Heart right ventricle (tissue), 16 donors: ENCODE results near the gene TPPP2. TPM values are rescaled to one million over a fixed set of nuclear protein-coding genes. Genes with fewer than 3 reads are reported as not detected.

Experiments
- ATAC-seq, 8 donors: fragments of 200-7000 bp; cut with Tn5 transposase; one replicate each; pipeline ENCODE4 v1.9.1; 2020; ENCODE audit warnings: mild to moderate bottlenecking in 8 of 8, moderate library complexity in 8 of 8, moderate number of reproducible peaks in 1 of 8
- DNase-seq, 2 donors: peaks; one replicate each; pipeline ENCODE4 v3.0.0-alpha.2; 2020
- H3K27ac ChIP-seq, 10 donors: fragments of 200-600 bp; sonication (generic) in 2 of 10; one replicate each; pipeline versions ENCODE4 v1.5.0 to v1.8.0; 2020 to 2022; ENCODE audit warnings: mild to moderate bottlenecking in 3 of 10
- H3K27me3 ChIP-seq, 7 donors: fragments of 200-600 bp; one replicate each; pipeline ENCODE4 v1.8.0; 2021 to 2022; ENCODE audit warnings: mild to moderate bottlenecking in 2 of 7
- H3K36me3 ChIP-seq, 9 donors: fragments of 200-600 bp; sonication (generic) in 1 of 9; one replicate each; pipeline versions ENCODE4 v1.5.0 to v1.8.0; 2020 to 2022; ENCODE audit warnings: mild to moderate bottlenecking in 2 of 9
- H3K4me1 ChIP-seq, 9 donors: fragments of 200-600 bp; sonication (generic) in 1 of 9; one replicate each; pipeline versions ENCODE4 v1.5.0 to v1.8.0; 2020 to 2022; ENCODE audit warnings: mild to moderate bottlenecking in 4 of 9
- H3K4me3 ChIP-seq, 10 donors: fragments of 200-600 bp; sonication (generic) in 2 of 10; one replicate each; pipeline versions ENCODE4 v1.5.0 to v1.8.0; 2020 to 2022; ENCODE audit warnings: mild to moderate bottlenecking in 7 of 10, moderate library complexity in 2 of 10
- H3K9me3 ChIP-seq, 11 donors: fragments of 200-600 bp in 10 of 11; sonication (generic) in 2 of 11; one replicate each; pipeline versions ENCODE4 v1.5.0 to v1.8.0; 2013 to 2022; ENCODE audit warnings: mild to moderate bottlenecking in 2 of 11, control low read depth in 1 of 11, moderate library complexity in 1 of 11
- CTCF ChIP-seq, 9 donors: fragments of 200-600 bp; sonication (generic) in 2 of 9; IDR thresholded peaks; one replicate each; pipeline versions ENCODE4 v1.5.0 to v1.8.0; 2021 to 2022; ENCODE audit warnings: antibody characterized with exemption in 9 of 9, mild to moderate bottlenecking in 5 of 9, moderate library complexity in 1 of 9
- WGBS, 2 donors: extraction: QIAGEN DNeasy Blood & Tissue Kit; methylation state at CpG; one replicate each; pipeline ENCODE4 v1.1.7; 2013; ENCODE audit warnings: inconsistent platforms in 1 of 2; 5-methylcytosine and 5-hydroxymethylcytosine counted together
- intact Hi-C, 10 donors: fragments of 100-400 bp; cut with DNase I; formaldehyde crosslinking; loops; one replicate each; pipeline versions ENCODE4 v1.11.1 to v1.14.2; 2022
- polyA plus RNA-seq, 2 donors: library from polyadenylated mRNA; stranded (reverse); fragments of 200-250 nt; gene quantifications; one replicate each; pipeline ENCODE4 v1.2.3, GENCODE V29; 2013
- total RNA-seq, 10 donors: library from RNA; stranded (reverse); fragmentation: NEBNext Ultra II Directional in 3 of 10; extraction: Animal tissue kit (Norgen Biotek cat#: 25700) in 3 of 10; gene quantifications; one replicate each; pipeline versions ENCODE4 v1.2.1 to v1.2.4, GENCODE V29; 2021 to 2023
- donor health status: Arrhythmogenic right ventricular cardiomyopathy.
- donor health status: ischemic (EF 13 %, LVEDD 7.1; RV severe dilation, severe dysfunction).
- donor health status: healthy with polysubstance abuse.
- donor health status: DM: no; HTN: yes; CAD: no.
- donor health status: DM: no; HTN: no; CAD: no.
- donor health status: ischemic (EF 25% LVEDD 6.9; RV normal size, moderate dysfunction).
- donor health status: ischemic (EF 25% LVEDD 5.7; RV mildly dilated, moderate dysfunction).
- donor health status: healthy.
- donor health status: DM: yes; HTN: yes; CAD: no.
- donor health status: Ischemic cardiomyopathy.
- donor health status: ischemic (EF 35%, LVEDD 5.7; RV mildly dilated, moderate dysfunction).
- donor health status: nonischemic (EF 11% LVEDD 7.7; RV severe dilation, severe dysfunction).
- donor health status: DM: yes; HTN: yes; CAD: no.
- donor health status: PGD.
- donor health status: ischemic (EF 29% LVEDD 5.4; RV normal size, mild dysfunction).
- donor health status: nonischemic (EF 23%, LVEDD 6.1; RV moderate dilation, normal function).

Gene TPPP2
- total and polyA plus RNA-seq, 12 donors, result 0.28 to 3.2 (median 0.91) TPM

GRCh38 chr14:21024585-21025370 is 5.2 kb upstream of the TPPP2 start, which contains the start of gene NDRG2:
Gene NDRG2, minus strand, starts transcription at chr14:21025061. Its CDS starts 1,746 bp downstream, at chr14:21023315.
- peak within 1 kb of the TSS; percentile 86 to 100 (median 98) for H3K27ac ChIP-seq
- TF ChIP-seq CTCF (IDR thresholded peaks at IDR 0.05), result no peak
- ATAC-seq (peak; percentile 82 to 94 (median 85)), DNase-seq (peak; percentile 87 to 91)
- H3K27me3 ChIP-seq, result peaks cover 0 to 23% (median 0%) of the 10 kb centered on the region in 7 donors
- intact Hi-C loops, result loop anchor here in 6 of 10 donors (1.0 to 5.0 kb wide), 4 partner anchors 14 to 78 kb away; partner anchors contain the start of gene TMEM253 (in 2 of the 6)
- no peaks in the 10 kb centered on the region for H3K9me3 ChIP-seq
- H3K36me3 ChIP-seq, result peaks cover 0 to 29% (median 13%) of the 10 kb centered on the region in 9 donors
- WGBS, 2 donors, result 0 to 1% methylated on average over 56 to 72 of the region's 72 CpGs
- peak within 1 kb of the TSS; percentile 59 to 98 (median 82) for H3K4me3 ChIP-seq
- H3K4me1 ChIP-seq, result peaks cover 14 to 57% (median 36%) of the 10 kb centered on the region in 9 donors

GRCh38 chr14:21025371-21026273 is 4.4 kb upstream of the TPPP2 start:
- DNase-seq (peak; percentile 89 to 93), ATAC-seq (peak; percentile 64 to 83 (median 76))
- 2 to 3% methylated on average over 50 to 58 of the region's 58 CpGs for WGBS, 2 donors
- peak overlapping the region; percentile 59 to 98 (median 82) for H3K4me3 ChIP-seq
- intact Hi-C loops, result loop anchor here in 4 of 10 donors (1.0 to 5.0 kb wide), 3 partner anchors 13 to 77 kb away; partner anchors contain the start of gene TMEM253 (in 1 of the 4)
- H3K4me1 ChIP-seq, result peaks cover 14 to 57% (median 36%) of the 10 kb centered on the region in 9 donors
- peak overlapping the region; percentile 86 to 100 (median 98) for H3K27ac ChIP-seq
- H3K36me3 ChIP-seq, result peaks cover 0 to 20% (median 12%) of the 10 kb centered on the region in 9 donors
- TF ChIP-seq CTCF (IDR thresholded peaks at IDR 0.05), result no peak
- H3K9me3 ChIP-seq, result no peaks in the 10 kb centered on the region
- peaks cover 0 to 23% (median 0%) of the 10 kb centered on the region in 7 donors for H3K27me3 ChIP-seq

- peaks cover 0 to 23% (median 0%) of the 10 kb centered on the region in 7 donors for H3K27me3 ChIP-seq
- 55 to 56% methylated on average over 7 of the region's 7 CpGs for WGBS, 2 donors
- H3K27ac ChIP-seq, result peak overlapping the region; percentile 86 to 100 (median 98)
- H3K4me3 ChIP-seq, result peak overlapping the region in 5 of 10 donors; percentile 81 to 97 (median 87)
- H3K9me3 ChIP-seq, result no peaks in the 10 kb centered on the region
- peaks cover 0 to 13% (median 4%) of the 10 kb centered on the region in 9 donors for H3K36me3 ChIP-seq
- no peak for ATAC-seq
- peak in 1 of 2 donors; percentile 46 for DNase-seq
- peaks cover 14 to 54% (median 36%) of the 10 kb centered on the region in 9 donors for H3K4me1 ChIP-seq
- intact Hi-C loops, result loop anchor here in 1 of 10 donors (5.0 kb wide), 1 partner anchor 76 kb away; the partner anchor contains the start of gene TMEM253
- no peak for TF ChIP-seq CTCF (IDR thresholded peaks at IDR 0.05)
These were observed 3.6 kb upstream of the TPPP2 start for GRCh38 chr14:21026274-21026987.
